ENCODE measurements around the gene CDY2A. TPM values are rescaled to one million over a fixed set of nuclear protein-coding genes. Genes with fewer than 3 reads are reported as not detected.
"Not testable (repeated sequence)": the region's sequence is repeated elsewhere in the genome, so short reads cannot be mapped to it uniquely, and the experiment has no call there.

CDY2A gene, protein sequence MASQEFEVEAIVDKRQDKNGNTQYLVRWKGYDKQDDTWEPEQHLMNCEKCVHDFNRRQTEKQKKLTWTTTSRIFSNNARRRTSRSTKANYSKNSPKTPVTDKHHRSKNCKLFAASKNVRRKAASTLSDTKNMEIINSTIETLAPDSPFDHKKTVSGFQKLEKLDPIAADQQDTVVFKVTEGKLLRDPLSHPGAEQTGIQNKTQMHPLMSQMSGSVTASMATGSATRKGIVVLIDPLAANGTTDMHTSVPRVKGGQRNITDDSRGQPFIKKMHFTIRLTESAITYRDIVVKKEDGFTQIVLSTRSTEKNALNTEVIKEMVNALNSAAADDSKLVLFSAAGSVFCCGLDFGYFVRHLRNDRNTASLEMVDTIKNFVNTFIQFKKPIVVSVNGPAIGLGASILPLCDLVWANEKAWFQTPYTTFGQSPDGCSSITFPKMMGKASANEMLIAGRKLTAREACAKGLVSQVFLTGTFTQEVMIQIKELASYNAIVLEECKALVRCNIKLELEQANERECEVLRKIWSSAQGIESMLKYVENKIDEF
- not detected in 2 replicates for total RNA-seq (2013; cell fraction: nucleolus; rRNA removed)
- total RNA-seq (2014; rRNA removed): not detected in 2 replicates
- total RNA-seq (2014; rRNA removed; fragmentation: Illumina TruSeq; extraction: Trizol): not detected in 2 replicates
- not detected in 2 replicates for total RNA-seq (2021)
- polyA plus RNA-seq (2011; ENCODE audit: low read depth): not detected
- not detected in 2 replicates for polyA plus RNA-seq (2011; rRNA removed)
- not detected in 2 replicates for polyA plus RNA-seq (2011; cell fraction: cytosol; rRNA removed)
- polyA plus RNA-seq (2011; cell fraction: nucleus; rRNA removed): not detected in 2 replicates
- polyA plus RNA-seq (2012): not detected in 2 replicates
- not detected in 2 replicates for polyA plus RNA-seq (2014; fragmentation: Illumina TruSeq; extraction: Trizol)
- not detected for polyA plus RNA-seq (2014; fragmentation: Nextera tagmentation; extraction: Ambion mirVana)
- not detected in 2 replicates for polyA plus RNA-seq (2014; rRNA removed)
- not detected for polyA plus RNA-seq (2016; fragmentation: Nextera tagmentation; extraction: Ambion mirVana)
- polyA minus RNA-seq (2011; rRNA and poly(A)+ RNA removed): not detected in 2 replicates
- polyA minus RNA-seq (2011; cell fraction: cytosol; rRNA and poly(A)+ RNA removed): not detected in 2 replicates
- polyA minus RNA-seq (2011; cell fraction: nucleus; rRNA and poly(A)+ RNA removed): not detected in 2 replicates
- not detected for Bru-seq, nascent RNA
- not detected for BruChase-seq, experiment 1, labeled RNA remaining after a 6-hour chase
- BruChase-seq, experiment 2, labeled RNA remaining after a 2-hour chase: not detected
- long read RNA-seq, experiment 1: 0 reads
- long read RNA-seq, experiment 2: 0 reads

DNA sequence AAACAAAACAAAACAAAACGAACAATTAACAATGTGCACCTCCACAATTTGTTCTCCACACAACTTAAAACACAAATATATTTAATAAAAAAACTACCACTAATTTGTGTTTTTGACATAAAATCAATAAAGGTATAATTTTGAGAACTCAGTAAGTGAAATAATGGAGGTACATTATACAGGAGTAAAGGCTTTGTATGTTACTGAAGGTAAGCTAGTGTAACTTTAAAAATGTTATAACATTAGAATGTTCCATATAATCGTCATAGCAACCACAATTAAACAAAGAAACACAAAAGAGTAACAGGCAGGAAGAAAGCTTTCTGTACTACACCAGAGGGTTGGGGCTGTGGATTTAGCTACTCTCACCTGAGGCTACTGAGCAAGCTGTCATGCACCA lies at the start of gene CDY2A:
Gene CDY2A, plus strand, starts transcription at position 301 of the 400 bp plus-strand sequence. CDS start 328 bp downstream, outside the sequence.
- FAIRE-seq; H3K27ac ChIP-seq (ENCODE audit: control insufficient read depth, insufficient read depth); H2AFZ ChIP-seq (ENCODE audit: control insufficient read depth, low read depth, low read length); CTCF ChIA-PET; H3K79me2 ChIP-seq (ENCODE audit: control insufficient read depth, insufficient read depth, low read length); H3K27me3 ChIP-seq (replicated peaks in 1 of 2; ENCODE audit: control insufficient read depth in 2 of 2, insufficient read depth in 2 of 2, low read length in 1 of 2); BruUV-seq (replicated peaks); H3K9me3 ChIP-seq (replicated peaks; ENCODE audit: control insufficient read depth, insufficient read depth, low read length); ATAC-seq; H3K9ac ChIP-seq (ENCODE audit: control insufficient read depth, insufficient read depth, low read length); H3K4me2 ChIP-seq (ENCODE audit: control insufficient read depth, insufficient read depth); in situ Hi-C loops (cut with MboI); H4K20me1 ChIP-seq (ENCODE audit: control insufficient read depth, insufficient read depth); H3K4me1 ChIP-seq (ENCODE audit: control insufficient read depth, insufficient read depth, low read length); DNase-seq (ENCODE audit: low read depth, low spot score); H3K36me3 ChIP-seq (ENCODE audit: control insufficient read depth in 2 of 2, insufficient read depth in 2 of 2, low read length in 1 of 2); POLR2A ChIA-PET; RAD21 ChIA-PET (ENCODE audit: unreplicated experiment); SMC1A ChIA-PET (ENCODE audit: uncharacterized antibody, unreplicated experiment); H3K4me3 ChIP-seq; intact Hi-C loops (cut with micrococcal nuclease; ENCODE audit: unreplicated experiment): not testable (repeated sequence)
- whole genome bisulfite sequencing (ENCODE audit: insufficient coverage, insufficient replicate concordance, low lambda C conversion rate, missing lambda C conversion rate): no CpG with 5 or more reads among the region's 2 CpGs

DNA sequence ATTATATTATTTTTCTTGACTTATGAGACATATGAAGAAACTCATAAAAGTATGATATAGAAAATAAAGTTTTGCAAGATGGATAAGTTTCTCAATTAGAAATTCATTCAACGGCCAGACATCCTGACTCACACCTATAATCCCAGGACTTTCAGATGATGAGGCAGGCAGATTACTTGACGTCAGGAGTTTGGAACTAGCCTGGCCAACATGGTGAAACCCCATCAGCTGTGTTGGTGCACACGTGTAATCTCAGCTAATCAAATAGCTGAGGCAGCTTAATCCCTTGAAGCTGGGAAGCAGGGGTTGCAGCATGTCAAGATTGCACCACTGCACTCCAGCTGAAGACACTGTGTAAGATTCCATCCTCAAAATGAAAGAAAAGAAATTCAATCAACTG lies 28.0 kb upstream of the CDY2A start:
- CTCF ChIA-PET; DNase-seq (ENCODE audit: low read depth, low spot score); H3K36me3 ChIP-seq (ENCODE audit: control insufficient read depth in 2 of 2, insufficient read depth in 2 of 2, low read length in 1 of 2); SMC1A ChIA-PET (ENCODE audit: uncharacterized antibody, unreplicated experiment); RAD21 ChIA-PET (ENCODE audit: unreplicated experiment); H3K9ac ChIP-seq (ENCODE audit: control insufficient read depth, insufficient read depth, low read length); H3K27ac ChIP-seq (ENCODE audit: control insufficient read depth, insufficient read depth); H3K9me3 ChIP-seq (replicated peaks; ENCODE audit: control insufficient read depth, insufficient read depth, low read length); POLR2A ChIA-PET; FAIRE-seq; H3K27me3 ChIP-seq (replicated peaks in 1 of 2; ENCODE audit: control insufficient read depth in 2 of 2, insufficient read depth in 2 of 2, low read length in 1 of 2); ATAC-seq; H3K4me3 ChIP-seq; H2AFZ ChIP-seq (ENCODE audit: control insufficient read depth, low read depth, low read length); H3K4me2 ChIP-seq (ENCODE audit: control insufficient read depth, insufficient read depth); intact Hi-C loops (cut with micrococcal nuclease; ENCODE audit: unreplicated experiment); H3K79me2 ChIP-seq (ENCODE audit: control insufficient read depth, insufficient read depth, low read length); in situ Hi-C loops (cut with MboI); BruUV-seq (replicated peaks); H3K4me1 ChIP-seq (ENCODE audit: control insufficient read depth, insufficient read depth, low read length); H4K20me1 ChIP-seq (ENCODE audit: control insufficient read depth, insufficient read depth): not testable (repeated sequence)
- WGBS (ENCODE audit: insufficient coverage, insufficient replicate concordance, low lambda C conversion rate, missing lambda C conversion rate): no CpG with 5 or more reads among the region's 3 CpGs

DNA sequence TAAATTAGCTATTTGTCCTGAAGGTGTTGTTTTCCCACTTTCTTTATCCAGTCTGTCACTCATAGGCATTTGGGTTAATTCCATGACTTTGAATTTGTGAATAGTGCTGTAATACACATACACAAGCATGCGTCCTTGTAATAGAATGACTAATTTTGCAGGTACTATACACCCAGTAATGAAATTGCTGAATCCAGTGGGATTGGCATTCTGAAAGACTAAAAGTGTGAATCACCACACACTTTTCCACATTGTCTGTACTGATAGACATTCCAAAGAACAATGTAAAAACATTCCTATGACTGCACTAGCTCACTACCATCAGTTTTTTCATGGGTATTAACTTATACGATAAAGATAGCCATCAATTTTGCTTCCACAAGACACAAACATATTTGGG lies 27.3 kb upstream of the CDY2A start:
- H4K20me1 ChIP-seq (ENCODE audit: control insufficient read depth, insufficient read depth); H3K36me3 ChIP-seq (ENCODE audit: control insufficient read depth in 2 of 2, insufficient read depth in 2 of 2, low read length in 1 of 2); FAIRE-seq; CTCF ChIA-PET; H3K27me3 ChIP-seq (replicated peaks in 1 of 2; ENCODE audit: control insufficient read depth in 2 of 2, insufficient read depth in 2 of 2, low read length in 1 of 2); ATAC-seq; BruUV-seq (replicated peaks); SMC1A ChIA-PET (ENCODE audit: uncharacterized antibody, unreplicated experiment); in situ Hi-C loops (cut with MboI); H3K9ac ChIP-seq (ENCODE audit: control insufficient read depth, insufficient read depth, low read length); RAD21 ChIA-PET (ENCODE audit: unreplicated experiment); H2AFZ ChIP-seq (ENCODE audit: control insufficient read depth, low read depth, low read length); H3K4me3 ChIP-seq; H3K79me2 ChIP-seq (ENCODE audit: control insufficient read depth, insufficient read depth, low read length); POLR2A ChIA-PET; H3K4me2 ChIP-seq (ENCODE audit: control insufficient read depth, insufficient read depth); DNase-seq (ENCODE audit: low read depth, low spot score); H3K9me3 ChIP-seq (replicated peaks; ENCODE audit: control insufficient read depth, insufficient read depth, low read length); H3K4me1 ChIP-seq (ENCODE audit: control insufficient read depth, insufficient read depth, low read length); H3K27ac ChIP-seq (ENCODE audit: control insufficient read depth, insufficient read depth); intact Hi-C loops (cut with micrococcal nuclease; ENCODE audit: unreplicated experiment): not testable (repeated sequence)
- no CpG with 5 or more reads among the region's 2 CpGs for WGBS (ENCODE audit: insufficient coverage, insufficient replicate concordance, low lambda C conversion rate, missing lambda C conversion rate)
